B cell (primary cell): Measurements from ENCODE around the gene ERBIN. TPM values are rescaled to one million over a fixed set of nuclear protein-coding genes. Genes with fewer than 3 reads are reported as not detected.

Experiments
- ATAC-seq: fragments of 200-7000 bp; cut with Tn5 transposase; one replicate; pipeline ENCODE4 v1.10.0; 2021; ENCODE audit warnings: low read depth, mild to moderate bottlenecking, moderate number of reproducible peaks, moderate library complexity
- CTCF ChIA-PET: fragments of 350-600 bp; sonication (Branson Sonifier 250); formaldehyde crosslinking; loops from one replicate; lab custom pipeline; 2021; ENCODE audit warnings: antibody characterized with exemption, inconsistent platforms; lab: Charles Lee
- POLR2A ChIA-PET: fragments of 350-600 bp; sonication (Branson Sonifier 250); formaldehyde crosslinking; loops from one replicate; lab custom pipeline; 2021; ENCODE audit warnings: antibody characterized with exemption; lab: Charles Lee
- DNase-seq: peaks from one replicate; pipeline ENCODE4 v3.0.0; 2013
- H2AFZ ChIP-seq: 2 replicates; pipeline ENCODE4 v1.6.1; 2012; ENCODE audit warnings: mild to moderate bottlenecking, low read depth, low read length; ENCODE audit not compliant: insufficient read depth, poor library complexity, severe bottlenecking
- H3K27ac ChIP-seq, 2 donors: 1 replicate in 1 of 2; 2 replicates in 1 of 2; pipeline ENCODE4 v1.5.1; 2012 to 2013; ENCODE audit warnings: low read length in 2 of 2, mild to moderate bottlenecking in 2 of 2, moderate library complexity in 1 of 2
- H3K27me3 ChIP-seq, 4 experiments: fragments of 200-600 bp in 1 of 4; sonication (generic) in 1 of 4; replicated peaks in 1 of 4; 1 replicate in 2 of 4; 2 replicates in 2 of 4; pipeline versions ENCODE4 v1.6.1 to v1.7.0; 2013 to 2016; ENCODE audit warnings: low read length in 3 of 4, mild to moderate bottlenecking in 2 of 4, mixed read lengths in 1 of 4, moderate library complexity in 1 of 4; ENCODE audit not compliant: insufficient read depth in 4 of 4, control insufficient read depth in 3 of 4; ENCODE audit errors: control extremely low read depth in 1 of 4
- H3K36me3 ChIP-seq, 2 experiments: replicated peaks in 1 of 2; 1 replicate in 1 of 2; 2 replicates in 1 of 2; pipeline versions ENCODE4 v1.6.1 to v1.7.1; 2013; ENCODE audit warnings: low read length in 1 of 2; ENCODE audit not compliant: insufficient read depth in 2 of 2, control insufficient read depth in 1 of 2; ENCODE audit errors: control extremely low read depth in 1 of 2, extremely low read depth in 1 of 2
- H3K4me1 ChIP-seq, 2 donors: fragments of 200-600 bp in 1 of 2; sonication (generic) in 1 of 2; 1 replicate in 1 of 2; 2 replicates in 1 of 2; pipeline versions ENCODE4 v1.5.1 to v1.6.1; 2013 to 2017; ENCODE audit warnings: low read length in 2 of 2; ENCODE audit not compliant: control insufficient read depth in 2 of 2, insufficient read depth in 2 of 2
- H3K4me2 ChIP-seq: replicated peaks from 2 replicates; pipeline ENCODE3; 2012; ENCODE audit warnings: mild to moderate bottlenecking, low read depth, low read length; ENCODE audit not compliant: poor library complexity, severe bottlenecking
- H3K4me3 ChIP-seq, 5 experiments: fragments of 200-600 bp in 1 of 5; sonication (generic) in 1 of 5; 1 replicate in 3 of 5; 2 replicates in 2 of 5; pipeline versions ENCODE4 v1.5.1 to v1.7.0; 2011 to 2016; ENCODE audit warnings: low read length in 4 of 5, mild to moderate bottlenecking in 4 of 5, low read depth in 2 of 5, control low read depth in 1 of 5, moderate library complexity in 1 of 5; ENCODE audit not compliant: insufficient read depth in 1 of 5; ENCODE audit errors: control extremely low read depth in 1 of 5, extremely low read depth in 1 of 5
- H3K79me2 ChIP-seq: fragments of 200-600 bp; sonication (generic); one replicate; pipeline ENCODE4 v1.6.0; 2016; ENCODE audit warnings: low read length; ENCODE audit not compliant: control insufficient read depth, insufficient read depth
- H3K9ac ChIP-seq: fragments of 200-600 bp; sonication (generic); 2 replicates; pipeline ENCODE4 v1.6.1; 2017; ENCODE audit warnings: mild to moderate bottlenecking, low read length, moderate library complexity
- H3K9me3 ChIP-seq, 3 donors: one replicate each; pipeline versions ENCODE4 v1.6.1 to v1.7.1; 2013; ENCODE audit warnings: low read length in 2 of 3; ENCODE audit not compliant: control insufficient read depth in 2 of 3, insufficient read depth in 1 of 3; ENCODE audit errors: control extremely low read depth in 1 of 3
- H4K20me1 ChIP-seq: 2 replicates; pipeline ENCODE4 v1.6.0; 2012; ENCODE audit warnings: mild to moderate bottlenecking, low read length; ENCODE audit not compliant: insufficient read depth, control insufficient read depth, poor library complexity, severe bottlenecking
- H3K27ac Mint-ChIP-seq: one replicate; pipeline ENCODE4 v1.8.0; 2021; ENCODE audit warnings: mixed read lengths
- H3K27me3 Mint-ChIP-seq: one replicate; pipeline ENCODE4 v1.8.0; 2021; ENCODE audit warnings: mixed read lengths
- H3K4me1 Mint-ChIP-seq: one replicate; pipeline ENCODE4 v1.8.0; 2021; ENCODE audit warnings: mixed read lengths
- H3K4me3 Mint-ChIP-seq: one replicate; pipeline ENCODE4 v1.8.0; 2021; ENCODE audit warnings: mixed read lengths
- H3K9me3 Mint-ChIP-seq: one replicate; pipeline ENCODE4 v1.8.0; 2022; ENCODE audit warnings: mixed read lengths; ENCODE audit not compliant: insufficient read depth
- CTCF ChIP-seq: fragments of 200-600 bp; IDR thresholded peaks from one replicate; pipeline ENCODE4 v1.8.0; 2022; ENCODE audit warnings: antibody characterized with exemption, mild to moderate bottlenecking
- EZH2 ChIP-seq: IDR thresholded peaks from 2 replicates; pipeline ENCODE4 v1.6.1; 2012; ENCODE audit warnings: borderline replicate concordance, low read depth, mild to moderate bottlenecking, moderate library complexity, low read length; ENCODE audit not compliant: insufficient read depth, poor library complexity, severe bottlenecking
- WGBS: methylation state at CpG from one replicate; pipeline ENCODE4 v1.1.5; 2013; ENCODE audit warnings: missing lambda C conversion rate; ENCODE audit not compliant: insufficient coverage; 5-methylcytosine and 5-hydroxymethylcytosine counted together
- intact Hi-C: fragments of 100-400 bp; cut with micrococcal nuclease; formaldehyde crosslinking; loops from one replicate; pipeline ENCODE4 v1.10.0; 2022
- polyA plus RNA-seq: library from polyadenylated mRNA; depleted of rRNA; stranded (reverse); fragments of >200 nt; gene quantifications from 2 replicates; pipeline ENCODE4 v1.2.3, GENCODE V29; 2012
- total RNA-seq, 2 donors: library from RNA; stranded (reverse); fragments of 120-200 nt in 1 of 2; gene quantifications; 1 replicate in 1 of 2; 2 replicates in 1 of 2; pipeline versions ENCODE4 v1.2.3 to v1.2.4, GENCODE V29; 2013 to 2022

The ERBIN gene
- total and polyA plus RNA-seq, 2 donors (not counting 1 experiment from before 2014, with no cell fraction given): 27.7 to 106 TPM

GRCh38 chr5:65906256-65906655, 20.1 kb upstream of the ERBIN start:
- Histone ChIP-seq H3K27me3 (no peaks in the 10 kb centered on the region), H3K79me2 (no peaks in the 10 kb centered on the region), H2AFZ (no peak overlapping the region), H4K20me1 (no peaks in the 10 kb centered on the region), H3K9me3 (no peaks in the 10 kb centered on the region), H3K27ac (no peak overlapping the region), H3K4me3 (no peak overlapping the region), H3K4me2 (no peak overlapping the region), H3K4me1 (no peaks in the 10 kb centered on the region), H3K9ac (no peak overlapping the region), H3K36me3 (no peaks in the 10 kb centered on the region)
- H3K27me3 Mint-ChIP-seq: no peaks in the 10 kb centered on the region
- no peak overlapping the region for H3K27ac Mint-ChIP-seq
- ChIA-PET CTCF (no interaction called here), POLR2A (no interaction called here)
- intact Hi-C loops: no loop called here
- TF ChIP-seq CTCF (no peak), EZH2 (no peak)
- DNase-seq (no peak), ATAC-seq (no peak)
- no peaks in the 10 kb centered on the region for H3K4me1 Mint-ChIP-seq
- H3K9me3 Mint-ChIP-seq: no peaks in the 10 kb centered on the region
- H3K4me3 Mint-ChIP-seq: no peak overlapping the region

DNA sequence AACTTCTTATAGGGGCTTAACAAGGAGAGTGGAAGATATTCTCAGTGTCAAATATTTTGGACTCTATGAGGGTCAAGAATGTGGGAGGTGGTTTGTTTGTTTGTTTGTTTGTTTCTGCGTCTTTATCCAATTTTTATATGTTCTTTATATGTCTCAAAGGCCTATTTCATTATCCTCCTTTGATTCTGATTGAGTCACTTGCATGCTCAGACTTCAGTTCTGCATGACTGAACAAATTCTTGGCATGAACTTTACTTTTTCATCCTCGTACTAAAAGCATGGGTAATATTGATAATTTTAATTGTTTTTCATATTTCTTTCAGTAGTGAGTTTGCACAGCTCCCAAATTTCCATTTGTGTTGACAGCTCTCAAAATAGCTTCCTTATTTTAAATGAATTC, 19.2 kb upstream of the ERBIN start:
- H3K27me3 Mint-ChIP-seq: no peaks in the 10 kb centered on the region
- POLR2A ChIA-PET: no interaction called here
- Histone ChIP-seq H3K36me3 (no peaks in the 10 kb centered on the region), H3K4me1 (no peaks in the 10 kb centered on the region), H2AFZ (no peak overlapping the region), H3K27me3 (no peaks in the 10 kb centered on the region), H3K4me2 (no peak overlapping the region), H3K9me3 (no peaks in the 10 kb centered on the region), H3K79me2 (no peaks in the 10 kb centered on the region), H3K9ac (no peak overlapping the region), H3K4me3 (no peak overlapping the region), H3K27ac (no peak overlapping the region), H4K20me1 (no peaks in the 10 kb centered on the region)
- no peak overlapping the region for H3K27ac Mint-ChIP-seq
- WGBS: no CpG with 5 or more reads among the region's 2 CpGs
- intact Hi-C loops: no loop called here
- no peak for ATAC-seq
- no peaks in the 10 kb centered on the region for H3K9me3 Mint-ChIP-seq
- DNase-seq: no peak
- CTCF ChIA-PET: no interaction called here
- TF ChIP-seq EZH2: no peak
- no peak for TF ChIP-seq CTCF
- H3K4me1 Mint-ChIP-seq: no peaks in the 10 kb centered on the region
- no peak overlapping the region for H3K4me3 Mint-ChIP-seq
